Subcutaneous adipose tissue (tissue), 4 donors: ENCODE results near the gene ACSF3. TPM values are rescaled to one million over a fixed set of nuclear protein-coding genes. Genes with fewer than 3 reads are reported as not detected.

Experiments
- CTCF ChIP-seq: fragments of 450-650 bp; IDR thresholded peaks from one replicate; pipeline ENCODE4 v1.5.1; 2016; ENCODE audit warnings: low read depth, mild to moderate bottlenecking, control low read depth, antibody characterized with exemption, moderate library complexity
- total RNA-seq, 4 donors: library from RNA; depleted of rRNA; stranded (reverse); fragments of >200 nt; gene quantifications; one replicate each; pipeline ENCODE4 v1.1.0, GENCODE V29; 2016

ACSF3 gene
- total RNA-seq = 10 to 100 TPM; 17.4 to 40.1 (median 22.5) TPM

DNA sequence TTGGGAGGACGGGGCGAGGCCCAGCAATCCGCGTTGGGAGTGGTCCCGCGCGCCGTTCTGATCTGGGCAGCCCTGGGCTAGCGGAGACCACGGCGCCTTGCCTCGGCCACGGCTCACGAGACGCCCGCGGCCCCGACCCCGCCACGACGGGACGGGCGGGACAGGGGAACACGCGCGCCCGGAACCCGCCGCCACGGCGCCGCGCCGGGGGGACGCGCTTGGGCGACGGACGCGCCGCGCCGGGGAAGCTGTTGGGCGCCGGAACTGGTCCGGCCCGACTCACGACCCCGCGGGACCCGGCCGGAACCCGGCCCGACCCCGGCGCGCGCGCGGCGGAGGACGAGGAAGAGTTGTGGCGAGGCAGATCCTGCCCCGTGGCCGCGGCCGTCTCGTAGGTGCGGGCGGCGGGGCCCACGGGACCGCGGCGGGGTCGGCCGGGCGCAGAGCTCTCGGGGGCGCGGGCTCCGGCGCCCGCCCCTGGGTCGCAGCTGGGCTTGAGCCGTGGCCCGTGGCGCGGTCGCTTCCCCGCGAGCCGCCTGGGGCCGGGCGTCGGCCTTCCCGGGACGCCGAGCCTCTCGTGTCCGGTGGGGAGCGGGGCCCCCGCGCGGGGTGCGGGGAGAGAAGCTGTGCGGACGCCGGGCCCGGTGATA is at the start of gene ACSF3:
Gene ACSF3 (plus strand): TSS at position 251 of the 650 bp plus-strand sequence. CDS start 6,830 bp downstream, outside the sequence.
- no peak for TF ChIP-seq CTCF

- no peak for TF ChIP-seq CTCF
Observed at GRCh38 chr16:89044418-89045180, 49.1 kb upstream of the ACSF3 start.

- TF ChIP-seq CTCF = no peak
Observed at GRCh38 chr16:89045181-89045815, 48.4 kb upstream of the ACSF3 start.

GRCh38 chr16:89045881-89046280 is 47.8 kb upstream of the ACSF3 start:
- TF ChIP-seq CTCF = no peak

GRCh38 chr16:89046491-89046890 is 47.2 kb upstream of the ACSF3 start:
- TF ChIP-seq CTCF = no peak

GRCh38 chr16:89047331-89048089 is 46.1 kb upstream of the ACSF3 start:
- no peak for TF ChIP-seq CTCF
